Endothelial cell of umbilical vein (primary cell): ENCODE results near the gene SLC25A31. TPM values are rescaled to one million over a fixed set of nuclear protein-coding genes. Genes with fewer than 3 reads are reported as not detected.

Source experiments
- BruUV-seq: library from RNA; stranded (reverse); fragments of 400-500 nt; replicated peaks from 2 replicates; lab custom pipeline; 2021; lab: Mats Ljungman, UMichigan
- CTCF ChIA-PET: fragments of 300-600, 350-600 bp; sonication (Branson Sonifier 250); formaldehyde crosslinking; loops from one replicate; lab custom pipeline; 2021; ENCODE audit warnings: antibody characterized with exemption, inconsistent platforms; lab: Charles Lee
- POLR2A ChIA-PET: fragments of 300-600, 350-600 bp; sonication (Branson Sonifier 250); formaldehyde crosslinking; loops from one replicate; lab custom pipeline; 2021; ENCODE audit warnings: antibody characterized with exemption, inconsistent platforms; lab: Charles Lee
- DNase-seq: peaks from one replicate; pipeline ENCODE4 v3.0.0-alpha.2; 2011; ENCODE audit warnings: low read depth, low spot score
- FAIRE-seq: peaks from 2 replicates; lab custom pipeline; 2011; peaks lifted over from hg19 to GRCh38; lab: Jason Lieb, UNC
- H2AFZ ChIP-seq: 2 replicates; pipeline ENCODE4 v1.6.0; 2012; ENCODE audit warnings: low read depth, low read length, control low read depth, inconsistent platforms
- H3K27ac ChIP-seq: 2 replicates; pipeline ENCODE4 v1.5.1; 2011; ENCODE audit warnings: low read depth, mild to moderate bottlenecking, control low read depth, low read length, moderate library complexity; ENCODE audit not compliant: insufficient read depth
- H3K27me3 ChIP-seq, 2 experiments: 2 replicates each; pipeline versions ENCODE4 v1.6.0 to v1.6.1; 2011; ENCODE audit warnings: low read length in 2 of 2, mixed read lengths in 1 of 2; ENCODE audit not compliant: control insufficient read depth in 2 of 2, insufficient read depth in 2 of 2
- H3K36me3 ChIP-seq, 2 experiments: 2 replicates in 1 of 2; 3 replicates in 1 of 2; pipeline ENCODE4 v1.5.1; 2011; ENCODE audit warnings: low read length in 2 of 2, mild to moderate bottlenecking in 1 of 2, moderate library complexity in 1 of 2; ENCODE audit not compliant: control insufficient read depth in 2 of 2, insufficient read depth in 2 of 2; ENCODE audit errors: extremely low read depth in 1 of 2
- H3K4me1 ChIP-seq: 3 replicates; pipeline ENCODE4 v1.5.1; 2011; ENCODE audit warnings: mild to moderate bottlenecking, low read length; ENCODE audit not compliant: control insufficient read depth, insufficient read depth; ENCODE audit errors: extremely low read depth
- H3K4me2 ChIP-seq: 2 replicates; pipeline ENCODE4 v1.6.1; 2011; ENCODE audit warnings: low read length, control low read depth, mixed read lengths; ENCODE audit not compliant: insufficient read depth
- H3K4me3 ChIP-seq, 3 experiments: fragments of 200-600 bp in 1 of 3; sonication (generic), shearing (Covaris generic) in 1 of 3; replicated peaks in 1 of 3; 2 replicates each; pipeline ENCODE4 v1.5.1; 2011 to 2016; ENCODE audit warnings: control low read depth in 3 of 3, low read length in 3 of 3, mild to moderate bottlenecking in 2 of 3, inconsistent platforms in 1 of 3, low read depth in 1 of 3, moderate library complexity in 1 of 3; ENCODE audit not compliant: insufficient read depth in 1 of 3
- H3K79me2 ChIP-seq: 2 replicates; pipeline ENCODE4 v1.6.0; 2012; ENCODE audit warnings: low read length, inconsistent platforms; ENCODE audit not compliant: control insufficient read depth, insufficient read depth
- H3K9ac ChIP-seq: replicated peaks from 2 replicates; pipeline ENCODE3; 2011; ENCODE audit warnings: low read length, control low read depth; ENCODE audit not compliant: insufficient read depth; ENCODE audit errors: extremely low read depth
- H3K9me1 ChIP-seq: replicated peaks from 3 replicates; pipeline ENCODE4 v1.6.0; 2011; ENCODE audit warnings: mild to moderate bottlenecking, low read length; ENCODE audit not compliant: control insufficient read depth, insufficient read depth; ENCODE audit errors: extremely low read depth
- H3K9me3 ChIP-seq: replicated peaks from 2 replicates; pipeline ENCODE4 v1.5.1; 2012; ENCODE audit warnings: low read length, inconsistent platforms; ENCODE audit not compliant: control insufficient read depth, insufficient read depth
- H4K20me1 ChIP-seq: replicated peaks from 2 replicates; pipeline ENCODE3; 2011; ENCODE audit warnings: mild to moderate bottlenecking, low read length; ENCODE audit not compliant: control insufficient read depth, insufficient read depth; ENCODE audit errors: extremely low read depth
- CTCF ChIP-seq, 2 donors: IDR thresholded peaks; 1 replicate in 1 of 2; 2 replicates in 1 of 2; pipeline ENCODE4 v1.5.1; 2011; ENCODE audit warnings: low read length in 2 of 2, mild to moderate bottlenecking in 2 of 2, moderate library complexity in 2 of 2, control low read depth in 1 of 2, inconsistent platforms in 1 of 2, low read depth in 1 of 2; ENCODE audit not compliant: insufficient read depth in 1 of 2; ENCODE audit errors: extremely low read depth in 1 of 2
- EZH2 ChIP-seq: IDR thresholded peaks from 2 replicates; pipeline ENCODE4 v1.6.1; 2012; ENCODE audit warnings: borderline replicate concordance, low read depth, mild to moderate bottlenecking, moderate library complexity, low read length, inconsistent platforms; ENCODE audit not compliant: severe bottlenecking
- FOS ChIP-seq: IDR thresholded peaks from 2 replicates; pipeline ENCODE4 v1.6.1; 2011; ENCODE audit warnings: mild to moderate bottlenecking, low read length, moderate library complexity, borderline replicate concordance; ENCODE audit not compliant: insufficient read depth
- GATA2 ChIP-seq: IDR thresholded peaks from 2 replicates; pipeline ENCODE4 v1.7.0; 2011; ENCODE audit warnings: low read depth, mild to moderate bottlenecking, moderate library complexity, mixed read lengths, low read length; ENCODE audit not compliant: insufficient read length, insufficient read depth
- JUN ChIP-seq: IDR thresholded peaks from 2 replicates; pipeline ENCODE4 v1.6.1; 2011; ENCODE audit warnings: borderline replicate concordance, low read depth; ENCODE audit not compliant: insufficient read length, insufficient read depth
- MAX ChIP-seq: IDR thresholded peaks from 2 replicates; pipeline ENCODE4 v1.6.1; 2011; ENCODE audit not compliant: insufficient read depth, insufficient read length
- MYC ChIP-seq: IDR thresholded peaks from one replicate; pipeline ENCODE4 v1.6.1; 2011; ENCODE audit warnings: mild to moderate bottlenecking, low read depth, low read length
- POLR2A ChIP-seq: IDR thresholded peaks from 2 replicates; pipeline ENCODE4 v1.6.1; 2012; ENCODE audit warnings: low read depth, mild to moderate bottlenecking, control low read depth, low read length
- POLR2AphosphoS5 ChIP-seq: IDR thresholded peaks from 2 replicates; pipeline ENCODE4 v1.6.1; 2012; ENCODE audit warnings: low read depth, mild to moderate bottlenecking, control low read depth, low read length, moderate library complexity; ENCODE audit not compliant: insufficient read depth
- dilution Hi-C: fragments of 300-500 bp; cut with MboI; formaldehyde crosslinking; loops from one replicate; pipeline ENCODE4 v1.15.0; 2019; ENCODE audit warnings: low sequenced_read_pairs; ENCODE audit not compliant: extremely low pct_ligation_motif_present
- intact Hi-C: fragments of 100-400 bp; cut with micrococcal nuclease; formaldehyde crosslinking; loops from one replicate; pipeline ENCODE4 v1.10.0; 2022
- polyA plus RNA-seq, 4 experiments: library from polyadenylated mRNA; depleted of rRNA in 3 of 4; stranded (reverse) in 3 of 4; unstranded in 1 of 4; fragments of >200 nt; gene quantifications; 2 replicates each; pipeline versions ENCODE4 v1.2.1 to v1.2.3, GENCODE V29; 2011 to 2012; ENCODE audit warnings: missing spikeins in 1 of 4
- total RNA-seq: library from RNA; stranded (reverse); gene quantifications from 2 replicates; pipeline ENCODE4 v1.2.3, GENCODE V29; 2021

Gene SLC25A31
- total and polyA plus RNA-seq, 2 donors (not counting 3 experiments of a cell fraction or from before 2014, with no cell fraction given) = not detected

- dilution Hi-C loops (no loop called here), intact Hi-C loops (no loop called here)
- H3K27me3 ChIP-seq = no peaks in the 10 kb centered on the region
- ChIA-PET CTCF (no interaction called here), POLR2A (no interaction called here)
- no peak overlapping the region for H3K27ac ChIP-seq
- no TSS peak for BruUV-seq
- DNase-seq (no peak), FAIRE-seq (no peak)
- H3K79me2 ChIP-seq = no peaks in the 10 kb centered on the region
- no peaks in the 10 kb centered on the region for H4K20me1 ChIP-seq
- H3K9me3 ChIP-seq = no peaks in the 10 kb centered on the region
- no peaks in the 10 kb centered on the region for H3K9me1 ChIP-seq
- H3K4me1 ChIP-seq = no peaks in the 10 kb centered on the region
- H3K4me2 ChIP-seq = no peak overlapping the region
- TF ChIP-seq MYC = no peak
- no peak for TF ChIP-seq MAX
- no peak for TF ChIP-seq GATA2
- TF ChIP-seq FOS = no peak
- TF ChIP-seq POLR2A = no peak
- no peak for TF ChIP-seq EZH2
- no peak for TF ChIP-seq POLR2AphosphoS5
- TF ChIP-seq CTCF (IDR thresholded peaks at IDR 0.05; ENCODE audit: extremely low read depth in 1 of 2, insufficient read depth in 1 of 2, low read depth in 1 of 2, low read length in 2 of 2) = no peak
- no peak for TF ChIP-seq JUN
- H2AFZ ChIP-seq = no peak overlapping the region
- H3K36me3 ChIP-seq = no peaks in the 10 kb centered on the region
- no peak overlapping the region for H3K9ac ChIP-seq
- H3K4me3 ChIP-seq = no peak overlapping the region
Observed at GRCh38 chr4:127759893-127760292, 29.7 kb downstream of the SLC25A31 start.
